Duodenal mucosa (tissue), 2 donors: ENCODE data around the gene CALN1.

Experiments used
- H3K27ac ChIP-seq: one replicate; pipeline ENCODE4 v1.7.0; 2013; ENCODE audit warnings: low read depth, low read length
- H3K27me3 ChIP-seq, 2 donors: one replicate each; pipeline ENCODE4 v1.7.0; 2013; ENCODE audit warnings: low read length in 2 of 2, control low read depth in 1 of 2; ENCODE audit not compliant: insufficient read depth in 2 of 2, control insufficient read depth in 1 of 2
- H3K36me3 ChIP-seq, 2 donors: one replicate each; pipeline ENCODE4 v1.7.0; 2013; ENCODE audit warnings: low read length in 2 of 2, control low read depth in 1 of 2; ENCODE audit not compliant: insufficient read depth in 2 of 2, control insufficient read depth in 1 of 2
- H3K4me1 ChIP-seq, 2 donors: one replicate each; pipeline ENCODE4 v1.7.0; 2013; ENCODE audit warnings: low read length in 2 of 2, control low read depth in 1 of 2; ENCODE audit not compliant: insufficient read depth in 2 of 2, control insufficient read depth in 1 of 2
- H3K4me3 ChIP-seq, 2 donors: one replicate each; pipeline ENCODE4 v1.7.0; 2013; ENCODE audit warnings: low read length in 2 of 2, low read depth in 1 of 2
- H3K9ac ChIP-seq, 2 donors: one replicate each; pipeline ENCODE4 v1.7.0; 2013; ENCODE audit warnings: low read length in 2 of 2, low read depth in 1 of 2
- H3K9me3 ChIP-seq, 2 donors: one replicate each; pipeline ENCODE4 v1.7.0; 2013; ENCODE audit warnings: low read length in 2 of 2, control low read depth in 1 of 2; ENCODE audit not compliant: control insufficient read depth in 1 of 2

The CALN1 gene

DNA sequence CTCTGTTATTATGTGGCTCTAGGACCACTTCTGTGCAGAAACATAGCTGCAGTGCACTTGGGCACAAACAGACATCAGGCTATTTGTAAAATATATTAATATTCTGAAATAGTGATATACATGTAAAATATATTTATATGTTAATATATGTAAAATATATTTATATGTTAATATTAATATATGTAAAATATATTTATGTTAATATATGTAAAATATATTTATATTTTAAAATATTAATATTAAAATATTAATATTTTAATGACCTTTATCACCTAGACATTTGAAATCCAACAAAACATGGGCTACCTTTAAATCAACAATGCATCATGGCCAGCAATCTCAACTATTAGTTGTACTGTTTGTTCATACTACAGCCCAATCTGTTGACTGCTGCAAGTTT is 347.2 kb downstream of the CALN1 start:
- Histone ChIP-seq H3K4me1 (no peaks in the 10 kb centered on the region), H3K27me3 (no peaks in the 10 kb centered on the region), H3K9ac (no peak overlapping the region), H3K36me3 (no peaks in the 10 kb centered on the region), H3K9me3 (peaks cover 7 to 17% of the 10 kb centered on the region in 2 donors), H3K27ac (no peak overlapping the region), H3K4me3 (no peak overlapping the region)

DNA sequence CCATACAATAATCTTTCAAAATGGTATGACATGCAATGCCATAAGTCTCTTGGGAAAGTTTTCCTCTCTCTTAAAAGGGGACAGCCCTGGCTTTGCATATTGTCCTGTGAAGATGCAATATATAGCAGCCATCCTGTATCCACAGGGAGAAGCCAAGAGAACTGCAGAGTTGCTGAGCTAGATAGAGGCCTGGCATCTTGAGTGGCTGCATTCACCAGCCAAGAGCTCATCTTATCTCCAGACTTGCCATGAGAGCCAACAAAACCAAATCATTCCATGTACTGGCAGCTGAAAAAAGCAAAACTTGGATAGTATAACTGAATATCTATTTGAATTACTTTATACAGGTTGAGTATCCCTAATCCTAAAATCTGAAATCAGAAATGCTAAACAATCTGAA is 348.8 kb downstream of the CALN1 start:
- no peak overlapping the region for H3K4me3 ChIP-seq
- no peaks in the 10 kb centered on the region for H3K4me1 ChIP-seq

DNA sequence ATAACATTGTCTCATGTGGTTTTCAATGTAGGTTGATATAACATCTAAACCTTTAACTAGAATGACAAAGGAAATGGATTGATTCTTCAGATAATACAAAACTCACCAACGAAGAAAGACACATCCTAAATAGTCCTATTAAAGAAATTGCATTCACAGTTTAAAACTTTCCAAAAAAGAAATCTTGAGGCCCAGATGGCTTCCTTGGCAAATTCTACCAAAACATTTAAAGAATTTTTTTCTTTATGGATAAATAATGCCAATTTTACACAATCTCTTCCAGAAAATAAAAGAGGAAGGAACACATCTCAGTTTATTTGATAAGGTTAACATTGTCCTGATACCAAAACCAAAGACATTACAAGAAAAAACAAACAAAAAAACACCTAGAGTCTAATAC is 349.5 kb downstream of the CALN1 start:
- H3K9ac ChIP-seq, result no peak overlapping the region
- H3K27me3 ChIP-seq, result no peaks in the 10 kb centered on the region
- no peaks in the 10 kb centered on the region for H3K36me3 ChIP-seq
- no peak overlapping the region for H3K4me3 ChIP-seq
- H3K27ac ChIP-seq, result no peak overlapping the region
- no peaks in the 10 kb centered on the region for H3K4me1 ChIP-seq
- H3K9me3 ChIP-seq, result peaks cover 8 to 9% of the 10 kb centered on the region in 2 donors

More for the DNA sequence above, 348.8 kb downstream of the CALN1 start:
- Histone ChIP-seq H3K27me3 (no peaks in the 10 kb centered on the region), H3K9me3 (peaks cover 8 to 9% of the 10 kb centered on the region in 2 donors), H3K9ac (no peak overlapping the region), H3K36me3 (no peaks in the 10 kb centered on the region), H3K27ac (no peak overlapping the region)

- H3K4me3 ChIP-seq, result no peak overlapping the region
- H3K27ac ChIP-seq, result no peak overlapping the region
- no peaks in the 10 kb centered on the region for H3K27me3 ChIP-seq
- no peaks in the 10 kb centered on the region for H3K4me1 ChIP-seq
- H3K36me3 ChIP-seq, result no peaks in the 10 kb centered on the region
- no peak overlapping the region for H3K9ac ChIP-seq
- H3K9me3 ChIP-seq, result peaks cover 10 to 13% of the 10 kb centered on the region in 2 donors
Measured at GRCh38 chr7:72059925-72060324, 352.2 kb downstream of the CALN1 start.

GRCh38 chr7:72058579-72058978 is 353.6 kb downstream of the CALN1 start:
- no peaks in the 10 kb centered on the region for H3K27me3 ChIP-seq
- peaks cover 13 to 14% of the 10 kb centered on the region in 2 donors for H3K9me3 ChIP-seq
- no peak overlapping the region for H3K4me3 ChIP-seq
- H3K27ac ChIP-seq, result no peak overlapping the region
- no peaks in the 10 kb centered on the region for H3K36me3 ChIP-seq
- no peaks in the 10 kb centered on the region for H3K4me1 ChIP-seq
- no peak overlapping the region for H3K9ac ChIP-seq

- no peak overlapping the region for H3K9ac ChIP-seq
- H3K9me3 ChIP-seq, result peaks cover 13 to 14% of the 10 kb centered on the region in 2 donors
- no peaks in the 10 kb centered on the region for H3K27me3 ChIP-seq
- no peak overlapping the region for H3K27ac ChIP-seq
- no peak overlapping the region for H3K4me3 ChIP-seq
- H3K36me3 ChIP-seq, result no peaks in the 10 kb centered on the region
- no peaks in the 10 kb centered on the region for H3K4me1 ChIP-seq
Measured at GRCh38 chr7:72057796-72058195, 354.3 kb downstream of the CALN1 start.

GRCh38 chr7:72057231-72057630 is 354.9 kb downstream of the CALN1 start:
- Histone ChIP-seq H3K4me1 (no peaks in the 10 kb centered on the region), H3K9ac (no peak overlapping the region), H3K9me3 (peaks cover 13 to 18% of the 10 kb centered on the region in 2 donors), H3K4me3 (no peak overlapping the region), H3K27me3 (no peaks in the 10 kb centered on the region), H3K27ac (no peak overlapping the region), H3K36me3 (no peaks in the 10 kb centered on the region)

DNA sequence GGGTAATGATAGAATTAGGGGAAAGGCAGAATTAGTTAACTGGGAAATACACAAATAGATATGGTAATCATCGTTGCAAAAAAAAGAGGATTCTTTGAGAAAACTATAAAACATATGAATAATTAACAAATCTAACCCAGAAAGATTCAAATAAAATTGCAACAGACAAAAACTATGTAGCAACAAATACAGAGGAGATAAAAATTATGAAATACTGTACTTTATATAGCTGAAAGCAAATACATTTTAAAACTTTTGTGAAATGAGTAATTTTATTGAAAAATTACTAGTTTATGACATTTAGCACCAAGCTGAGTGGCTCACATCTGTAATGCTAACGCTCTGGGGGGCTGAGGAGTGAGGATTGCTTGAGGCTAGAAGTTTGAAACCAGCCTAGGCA is 356.7 kb downstream of the CALN1 start:
- Histone ChIP-seq H3K9me3 (peaks cover 8 to 15% of the 10 kb centered on the region in 2 donors), H3K4me1 (no peaks in the 10 kb centered on the region), H3K27me3 (no peaks in the 10 kb centered on the region), H3K9ac (no peak overlapping the region), H3K36me3 (no peaks in the 10 kb centered on the region), H3K27ac (no peak overlapping the region), H3K4me3 (no peak overlapping the region)

DNA sequence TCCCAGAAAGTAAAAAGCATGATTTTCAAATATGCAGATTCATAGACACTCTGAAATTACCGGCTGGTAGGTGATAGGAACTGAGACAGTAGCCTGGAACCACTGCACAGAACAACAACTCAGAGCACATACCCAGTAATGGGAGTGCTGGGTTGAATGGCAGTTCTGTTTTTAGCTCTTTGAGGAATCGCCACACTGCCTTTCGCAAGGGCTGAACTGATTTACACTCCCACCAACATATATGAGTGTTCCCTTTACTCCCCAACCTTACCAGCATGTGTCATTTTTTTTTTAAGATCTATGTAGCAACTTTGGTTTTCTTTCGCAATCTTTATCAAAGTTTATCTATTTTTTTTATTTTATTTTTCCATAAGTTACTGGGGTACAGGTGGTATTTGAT is 358.8 kb downstream of the CALN1 start:
- Histone ChIP-seq H3K9me3 (peaks cover 3 to 11% of the 10 kb centered on the region in 2 donors), H3K9ac (no peak overlapping the region)

DNA sequence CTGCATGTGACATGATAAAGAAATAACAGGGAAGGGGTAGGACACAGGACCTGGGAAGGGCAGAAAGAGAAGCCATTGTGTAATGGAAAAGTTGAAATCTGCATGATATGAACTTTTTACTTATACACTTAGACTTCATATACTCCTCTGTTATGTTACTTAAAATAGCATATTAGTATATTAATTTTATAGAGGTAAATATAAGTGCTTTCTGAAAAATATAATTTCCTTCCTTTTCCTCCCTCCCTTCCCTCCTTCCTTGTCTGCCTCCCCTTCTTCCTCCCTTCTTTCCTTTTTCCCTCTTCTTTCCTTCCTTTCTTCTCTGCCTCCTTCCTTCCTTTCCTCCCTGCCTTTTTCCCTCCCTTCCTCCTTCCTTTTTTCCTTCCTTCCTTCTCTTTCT is 363.7 kb downstream of the CALN1 start:
- no peaks in the 10 kb centered on the region for H3K27me3 ChIP-seq
- no peak overlapping the region for H3K27ac ChIP-seq
- H3K4me1 ChIP-seq, result no peaks in the 10 kb centered on the region
- no peak overlapping the region for H3K4me3 ChIP-seq
- H3K9ac ChIP-seq, result no peak overlapping the region
- H3K36me3 ChIP-seq, result no peaks in the 10 kb centered on the region
- peaks cover 0 to 10% of the 10 kb centered on the region in 2 donors for H3K9me3 ChIP-seq

More for the DNA sequence above, 358.8 kb downstream of the CALN1 start:
- no peak overlapping the region for H3K27ac ChIP-seq
- H3K27me3 ChIP-seq, result no peaks in the 10 kb centered on the region
- no peaks in the 10 kb centered on the region for H3K36me3 ChIP-seq
- H3K4me3 ChIP-seq, result no peak overlapping the region
- H3K4me1 ChIP-seq, result no peaks in the 10 kb centered on the region

DNA sequence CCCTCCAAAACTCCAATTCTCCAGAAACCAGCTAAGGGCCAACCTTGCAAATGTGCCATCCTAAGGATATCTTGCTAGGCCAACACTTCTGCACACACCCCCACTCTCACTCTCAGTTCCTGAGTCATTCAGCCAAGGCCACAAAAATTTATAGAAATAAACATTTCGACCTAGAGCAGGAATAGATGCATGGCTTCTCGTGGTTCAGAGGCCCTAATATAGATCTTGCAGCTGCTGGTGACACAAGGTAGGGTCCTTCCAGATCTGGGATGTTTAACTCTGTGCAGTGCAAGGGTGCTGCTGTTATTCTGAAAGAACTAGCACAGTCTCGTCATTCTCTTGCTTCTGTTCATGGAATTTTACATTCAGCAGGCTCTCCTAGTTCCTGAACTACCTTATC is 369.3 kb downstream of the CALN1 start:
- Histone ChIP-seq H3K9ac (no peak overlapping the region), H3K9me3 (peaks cover 0 to 10% of the 10 kb centered on the region in 2 donors), H3K4me1 (no peaks in the 10 kb centered on the region), H3K27ac (no peak overlapping the region), H3K4me3 (no peak overlapping the region), H3K27me3 (no peaks in the 10 kb centered on the region), H3K36me3 (no peaks in the 10 kb centered on the region)
